AG20443 (cell line): ENCODE results near the gene ITGAD.

Experiments used
- DNase-seq: peaks from one replicate; pipeline ENCODE4 v3.0.0; 2012; ENCODE audit warnings: low spot score, mixed read lengths

ITGAD gene

DNA sequence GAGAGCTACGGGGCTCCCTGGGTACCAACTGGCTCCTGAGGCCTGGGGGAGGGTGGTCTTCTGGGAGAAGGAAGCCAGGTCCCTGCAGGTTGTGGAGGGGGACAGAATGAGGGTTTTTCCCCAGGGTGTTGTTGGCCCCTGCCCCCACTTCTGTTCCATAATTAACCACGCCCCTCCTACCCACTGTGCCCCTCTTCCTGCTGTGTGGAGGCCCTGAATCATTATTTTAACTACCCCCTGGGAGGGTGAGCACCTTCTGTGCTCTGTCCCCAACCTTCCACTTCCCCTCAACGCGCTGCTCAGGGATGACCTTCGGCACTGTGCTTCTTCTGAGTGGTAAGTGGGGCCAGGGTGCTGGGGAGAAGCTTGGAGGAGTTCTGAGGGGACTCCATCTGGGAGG, at the start of gene ITGAD:
Gene ITGAD, plus strand, starts transcription at position 280 of the 400 bp plus-strand sequence. Its CDS starts 26 bp downstream, at position 306.
- DNase-seq: no peak

DNA sequence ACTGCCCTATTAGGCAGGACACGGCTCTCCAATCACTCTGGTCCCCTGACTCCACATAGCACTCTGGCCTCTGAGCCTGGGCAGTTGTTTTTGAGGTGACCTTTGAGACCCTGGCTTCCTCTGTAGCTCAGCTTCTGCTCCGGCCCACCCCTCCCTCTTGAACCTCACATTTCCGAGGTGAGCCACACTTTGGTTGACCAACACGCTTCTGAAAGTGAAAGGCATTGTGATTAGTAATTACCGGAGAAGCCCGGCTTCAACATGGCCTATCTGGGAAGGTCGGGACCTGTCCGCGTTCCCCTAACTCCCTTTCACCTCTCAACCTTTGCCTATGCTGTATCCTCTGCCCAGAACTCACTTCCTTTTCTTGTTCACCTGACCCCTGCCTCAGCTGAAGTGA, 48.4 kb upstream of the ITGAD start:
- no peak for DNase-seq

GRCh38 chr16:31347445-31347844, 45.7 kb upstream of the ITGAD start:
- DNase-seq: no peak

DNA sequence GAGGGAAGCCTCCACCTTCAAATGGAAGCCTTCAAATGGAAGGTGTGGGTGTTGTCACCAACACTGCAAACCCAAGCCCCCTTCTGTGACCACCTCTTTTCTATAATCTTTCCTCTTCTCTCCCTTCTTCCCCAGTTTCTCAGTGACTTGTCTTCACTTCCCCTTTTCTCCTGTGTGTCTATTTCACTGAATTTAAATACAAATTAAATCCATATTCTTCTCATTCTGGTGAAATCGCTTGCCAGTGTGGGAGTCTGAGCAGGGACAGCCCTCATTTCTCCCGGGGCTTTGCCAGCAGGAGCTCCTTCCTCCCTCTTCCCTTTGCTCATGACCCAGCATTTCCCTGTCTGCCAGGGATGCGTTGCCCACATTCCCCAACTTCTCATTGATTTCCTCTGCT, 44.6 kb upstream of the ITGAD start:
- DNase-seq: no peak

GRCh38 chr16:31350275-31351005, 42.7 kb upstream of the ITGAD start:
- no peak for DNase-seq

- no peak for DNase-seq
Measured at GRCh38 chr16:31351246-31351941, 41.7 kb upstream of the ITGAD start.

DNA sequence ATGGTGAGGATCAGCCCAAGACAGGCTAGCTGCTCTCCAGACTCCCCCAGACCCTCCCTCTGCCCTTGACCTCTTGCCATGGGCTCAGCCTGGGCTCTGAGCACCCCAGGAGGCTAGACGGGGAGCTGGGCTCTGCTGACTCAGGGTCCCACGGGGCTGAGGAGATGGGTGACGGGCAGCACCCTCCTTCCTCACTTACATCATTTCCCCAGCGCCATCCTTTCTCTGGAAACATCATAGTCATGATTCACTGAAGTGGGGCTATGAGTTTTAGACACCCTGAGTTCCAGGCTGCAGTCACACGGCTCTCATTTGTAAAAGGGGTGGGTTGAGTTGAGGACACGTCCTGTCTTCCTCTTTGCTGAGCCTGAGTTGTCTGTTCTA, 41.2 kb upstream of the ITGAD start:
- DNase-seq: no peak

DNA sequence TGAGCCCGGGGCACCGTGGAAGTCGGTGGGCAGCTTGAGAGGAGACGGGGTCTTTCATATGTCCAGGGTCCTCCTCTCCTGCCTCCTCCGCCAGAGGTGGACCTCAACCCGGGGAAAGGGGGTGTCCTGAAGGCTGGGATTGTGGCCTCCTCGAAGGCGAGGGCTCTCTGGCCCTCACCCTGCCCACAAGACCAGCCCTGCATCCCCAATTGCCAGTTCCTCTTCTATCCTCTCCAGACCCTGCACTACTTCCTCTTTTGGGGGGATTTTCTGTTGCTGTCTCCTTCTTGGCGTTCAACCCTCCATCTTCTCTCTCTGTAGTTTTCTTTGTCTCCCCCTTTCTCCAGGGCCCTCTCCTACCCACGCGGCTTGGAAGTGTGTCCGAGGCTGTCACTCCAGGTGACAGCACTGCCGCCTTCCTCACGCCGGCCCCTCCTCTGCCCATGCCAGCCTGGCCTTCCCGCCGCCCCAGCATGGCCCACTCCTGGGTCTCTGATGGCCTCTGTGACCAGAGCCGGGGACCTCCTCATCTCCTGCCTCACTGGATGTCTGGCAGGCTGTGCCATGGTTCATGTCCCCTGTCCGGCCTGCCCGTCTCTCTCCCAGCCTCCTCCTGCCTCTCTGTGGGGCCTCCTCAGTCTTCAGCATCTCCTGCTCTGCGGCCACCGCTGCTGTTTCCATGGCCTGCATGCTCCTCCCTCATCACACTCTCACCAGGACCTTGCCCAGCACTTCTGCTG, 40.6 kb upstream of the ITGAD start:
- DNase-seq: no peak

GRCh38 chr16:31354394-31355291, 38.5 kb upstream of the ITGAD start, which contains the start of gene ITGAX:
ITGAX (plus strand) TSS chr16:31355176; CDS start chr16:31355255, 79 bp downstream.
- no peak for DNase-seq

- DNase-seq: no peak
Measured at GRCh38 chr16:31355431-31356100, 37.6 kb upstream of the ITGAD start.

DNA sequence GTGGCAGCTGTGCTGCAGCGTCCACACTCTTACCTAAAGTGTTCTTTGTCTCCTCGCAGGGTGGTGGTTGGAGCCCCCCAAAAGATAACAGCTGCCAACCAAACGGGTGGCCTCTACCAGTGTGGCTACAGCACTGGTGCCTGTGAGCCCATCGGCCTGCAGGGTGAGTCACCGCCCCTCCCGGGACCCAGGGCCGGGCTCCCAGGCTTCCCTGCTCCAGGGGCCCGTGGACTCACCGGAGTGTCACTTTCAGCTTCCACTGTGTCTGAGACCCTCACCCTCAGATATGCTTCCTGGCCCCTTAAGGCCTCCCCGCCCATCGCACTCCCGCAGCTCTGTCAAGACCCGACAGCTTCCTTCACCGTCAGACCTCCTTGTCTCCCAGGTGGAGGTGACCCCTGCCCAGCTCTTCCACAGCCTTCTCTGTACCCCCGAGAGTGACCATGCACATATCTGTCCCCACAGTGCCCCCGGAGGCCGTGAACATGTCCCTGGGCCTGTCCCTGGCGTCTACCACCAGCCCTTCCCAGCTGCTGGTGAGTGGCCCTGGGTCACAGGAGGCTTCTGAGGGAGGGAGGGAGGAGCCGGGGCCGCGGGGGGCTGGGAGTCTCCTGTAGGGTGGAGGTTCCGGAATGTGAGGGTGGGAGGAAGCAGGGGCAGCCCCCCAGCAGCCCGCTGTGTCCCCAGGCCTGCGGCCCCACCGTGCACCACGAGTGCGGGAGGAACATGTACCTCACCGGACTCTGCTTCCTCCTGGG, 36.4 kb upstream of the ITGAD start:
- DNase-seq: no peak

GRCh38 chr16:31357324-31358109, 35.6 kb upstream of the ITGAD start:
- no peak for DNase-seq

DNA sequence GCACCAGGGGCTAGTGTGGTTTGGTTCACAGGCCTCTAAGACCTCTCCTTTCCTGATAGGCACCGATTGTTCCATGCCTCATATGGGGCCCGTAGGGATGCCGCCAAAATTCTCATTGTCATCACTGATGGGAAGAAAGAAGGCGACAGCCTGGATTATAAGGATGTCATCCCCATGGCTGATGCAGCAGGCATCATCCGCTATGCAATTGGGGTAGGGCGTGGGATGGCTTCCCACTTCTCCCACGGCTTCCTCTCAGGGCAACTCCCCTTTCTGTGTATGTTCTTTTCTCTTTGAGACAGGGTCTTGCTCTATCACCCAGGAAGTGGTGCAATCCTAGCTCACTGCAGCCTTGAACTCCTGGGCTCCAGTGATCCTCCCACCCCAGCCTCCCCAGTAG, 32.9 kb upstream of the ITGAD start:
- no peak for DNase-seq

GRCh38 chr16:31361201-31362110, 31.7 kb upstream of the ITGAD start:
- DNase-seq: no peak

- no peak for DNase-seq
Measured at GRCh38 chr16:31362476-31363405, 30.4 kb upstream of the ITGAD start.

- no peak for DNase-seq
Measured at GRCh38 chr16:31363721-31364120, 29.4 kb upstream of the ITGAD start.

- peak; percentile 2 for DNase-seq
Measured at GRCh38 chr16:31364421-31364820, 28.7 kb upstream of the ITGAD start.
